Spleen (tissue), 11 donors: ENCODE measurements around the gene FAHD1. TPM values are rescaled to one million over a fixed set of nuclear protein-coding genes. Genes with fewer than 3 reads are reported as not detected.

Experiments used
- DNase-seq: peaks from one replicate; pipeline ENCODE4 v3.0.0-alpha.2; 2020
- H3K27ac ChIP-seq, 8 donors: fragments of 200-600 bp; sonication (generic) in 7 of 8; 1 replicate in 4 of 8; 2 replicates in 4 of 8; pipeline versions ENCODE4 v1.5.0 to v1.8.0; 2016 to 2021; ENCODE audit warnings: inconsistent platforms in 4 of 8, mild to moderate bottlenecking in 4 of 8, moderate library complexity in 1 of 8
- H3K27me3 ChIP-seq, 7 donors: fragments of 200-600 bp; sonication (generic) in 6 of 7; replicated peaks in 1 of 7; 1 replicate in 4 of 7; 2 replicates in 3 of 7; pipeline versions ENCODE4 v1.5.0 to v1.8.0; 2016 to 2021; ENCODE audit warnings: inconsistent platforms in 3 of 7, mild to moderate bottlenecking in 1 of 7
- H3K36me3 ChIP-seq, 6 donors: fragments of 200-600 bp; sonication (generic) in 5 of 6; 1 replicate in 4 of 6; 2 replicates in 2 of 6; pipeline versions ENCODE4 v1.5.0 to v1.8.0; 2016 to 2021; ENCODE audit warnings: inconsistent platforms in 2 of 6
- H3K4me1 ChIP-seq, 6 donors: fragments of 200-600 bp; sonication (generic) in 5 of 6; 1 replicate in 3 of 6; 2 replicates in 3 of 6; pipeline versions ENCODE4 v1.5.0 to v1.8.0; 2016 to 2021; ENCODE audit warnings: inconsistent platforms in 3 of 6
- H3K4me3 ChIP-seq, 8 donors: fragments of 200-600 bp; sonication (generic) in 7 of 8; 1 replicate in 4 of 8; 2 replicates in 4 of 8; pipeline versions ENCODE4 v1.5.0 to v1.8.0; 2016 to 2021; ENCODE audit warnings: inconsistent platforms in 4 of 8, mild to moderate bottlenecking in 4 of 8, moderate library complexity in 2 of 8
- H3K9me3 ChIP-seq, 8 donors: fragments of 200-600 bp; sonication (generic) in 7 of 8; 1 replicate in 4 of 8; 2 replicates in 4 of 8; pipeline versions ENCODE4 v1.5.0 to v1.8.0; 2016 to 2021; ENCODE audit warnings: inconsistent platforms in 4 of 8
- CTCF ChIP-seq, 11 experiments: fragments of 200-600 bp in 7 of 11; fragments of 450-650 bp in 4 of 11; sonication (generic) in 4 of 11; IDR thresholded peaks in 8 of 11; conservative IDR thresholded peaks in 3 of 11; 1 replicate in 7 of 11; 2 replicates in 4 of 11; pipeline versions ENCODE4 v1.4.0 to v1.8.0; 2016 to 2021; ENCODE audit warnings: antibody characterized with exemption in 11 of 11, inconsistent platforms in 4 of 11, mild to moderate bottlenecking in 1 of 11
- POLR2A ChIP-seq, 3 donors: fragments of 450-650 bp; IDR thresholded peaks; one replicate each; pipeline ENCODE4 v1.5.1; 2017; ENCODE audit warnings: antibody characterized with exemption in 3 of 3, mild to moderate bottlenecking in 1 of 3
- POLR2AphosphoS5 ChIP-seq, 3 donors: sonication (generic); formaldehyde crosslinking; IDR thresholded peaks; one replicate each; pipeline ENCODE4 v1.5.1; 2017; ENCODE audit warnings: antibody characterized with exemption in 3 of 3
- WGBS, 5 donors: extraction: QIAGEN DNeasy Blood & Tissue Kit in 3 of 5; methylation state at CpG; one replicate each; pipeline versions ENCODE4 v1.1.5 to v1.1.7; 2013 to 2018; 5-methylcytosine and 5-hydroxymethylcytosine counted together
- intact Hi-C: fragments of 100-400 bp; cut with DNase I; formaldehyde crosslinking; loops from one replicate; pipeline ENCODE4 v1.15.0; 2023; ENCODE audit warnings: low total_unique reads
- polyA plus RNA-seq, 3 donors: library from polyadenylated mRNA; stranded (reverse); fragments of 200-250 nt; gene quantifications; one replicate each; pipeline ENCODE4 v1.2.1, GENCODE V29; 2013
- total RNA-seq, 7 donors: library from RNA; depleted of rRNA in 3 of 7; stranded (reverse); fragments of >200 nt in 3 of 7; fragmentation: NEBNext Ultra II Directional in 4 of 7; extraction: Animal tissue kit (Norgen Biotek cat#: 25700) in 4 of 7; gene quantifications; one replicate each; pipeline versions ENCODE4 v1.1.0 to v1.2.1, GENCODE V29; 2016 to 2021
- donor health status: healthy with polysubstance abuse.
- donor health status: DM: no; HTN: no; CAD: no; lungs with moderate emphysema.
- donor health status: DM: no; HTN: no; CAD: no.
- donor health status: Bipolar disorder and iron deficiency.
- donor health status: healthy.
- donor health status: DM: no; HTN: no; CAD: no.
- donor health status: DM: yes; HTN: yes; CAD: no.

The FAHD1 gene
- total and polyA plus RNA-seq, 10 donors = 9.5 to 34.9 (median 16.6) TPM

DNA sequence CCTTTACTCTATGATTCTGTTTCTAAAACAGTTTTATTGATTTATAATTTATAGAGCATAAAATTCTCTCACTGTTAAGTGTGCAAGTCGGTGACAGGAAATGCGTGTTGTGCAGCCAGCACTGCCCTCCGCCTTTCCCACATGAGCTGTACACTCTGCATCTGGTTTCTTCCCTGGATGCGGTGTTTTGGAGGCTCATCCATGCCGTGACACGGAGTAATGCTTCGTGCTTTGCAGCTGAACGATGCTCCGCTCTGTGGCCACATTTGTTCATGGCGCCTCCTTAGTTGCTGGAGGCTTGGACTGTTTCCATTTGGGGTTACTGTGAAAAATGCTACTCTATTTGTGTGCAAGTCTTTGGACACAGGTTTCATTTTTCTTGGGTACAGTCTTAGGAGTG, 26.3 kb upstream of the FAHD1 start:
- Histone ChIP-seq H3K4me3 (no peak overlapping the region), H3K27ac (no peak overlapping the region), H3K4me1 (no peaks in the 10 kb centered on the region), H3K27me3 (no peaks in the 10 kb centered on the region), H3K36me3 (peaks cover 0 to 14% (median 2%) of the 10 kb centered on the region in 6 donors), H3K9me3 (peaks cover 0 to 34% (median 28%) of the 10 kb centered on the region in 8 donors)
- no peak for DNase-seq
- 84 to 89% (median 87%) methylated on average over 10 of the region's 10 CpGs for WGBS, 5 donors
- TF ChIP-seq POLR2AphosphoS5 (IDR thresholded peaks at IDR 0.05) (no peak), POLR2A (IDR thresholded peaks at IDR 0.05) (no peak), CTCF (IDR thresholded peaks at IDR 0.05 in 8 of 11, conservative IDR thresholded peaks at IDR 0.05 in 3 of 11) (no peak)
- intact Hi-C loops = no loop called here

DNA sequence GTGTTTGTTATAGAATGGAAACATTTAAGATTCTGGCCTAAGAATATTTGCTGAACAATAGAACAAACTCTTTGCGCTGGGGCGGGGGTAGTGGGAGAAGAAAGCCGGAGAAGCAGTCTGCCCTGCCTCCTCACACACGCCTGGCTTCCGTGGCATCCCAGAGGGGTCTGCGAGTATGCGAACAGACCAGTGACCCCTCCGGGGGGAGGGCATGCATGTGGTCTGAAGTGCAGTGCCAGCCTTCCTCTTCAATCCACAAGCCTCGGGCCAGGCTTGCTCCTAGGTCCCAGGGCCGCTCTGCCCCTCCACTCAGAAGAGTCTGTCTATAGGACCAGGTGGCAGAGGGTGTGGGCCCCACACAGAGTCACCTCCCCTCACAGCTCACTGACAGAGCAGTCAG, 19.4 kb upstream of the FAHD1 start:
- Histone ChIP-seq H3K27ac (no peak overlapping the region), H3K4me3 (no peak overlapping the region), H3K4me1 (peaks cover 0 to 3% (median 0%) of the 10 kb centered on the region in 6 donors), H3K9me3 (peaks cover 0 to 6% (median 0%) of the 10 kb centered on the region in 8 donors), H3K27me3 (no peaks in the 10 kb centered on the region), H3K36me3 (peaks cover 5 to 81% (median 43%) of the 10 kb centered on the region in 6 donors)
- intact Hi-C loops = no loop called here
- 83 to 92% (median 88%) methylated on average over 10 of the region's 10 CpGs for WGBS, 5 donors
- DNase-seq = no peak
- TF ChIP-seq CTCF (IDR thresholded peaks at IDR 0.05 in 8 of 11, conservative IDR thresholded peaks at IDR 0.05 in 3 of 11) (no peak), POLR2AphosphoS5 (IDR thresholded peaks at IDR 0.05) (no peak), POLR2A (IDR thresholded peaks at IDR 0.05) (no peak)

DNA sequence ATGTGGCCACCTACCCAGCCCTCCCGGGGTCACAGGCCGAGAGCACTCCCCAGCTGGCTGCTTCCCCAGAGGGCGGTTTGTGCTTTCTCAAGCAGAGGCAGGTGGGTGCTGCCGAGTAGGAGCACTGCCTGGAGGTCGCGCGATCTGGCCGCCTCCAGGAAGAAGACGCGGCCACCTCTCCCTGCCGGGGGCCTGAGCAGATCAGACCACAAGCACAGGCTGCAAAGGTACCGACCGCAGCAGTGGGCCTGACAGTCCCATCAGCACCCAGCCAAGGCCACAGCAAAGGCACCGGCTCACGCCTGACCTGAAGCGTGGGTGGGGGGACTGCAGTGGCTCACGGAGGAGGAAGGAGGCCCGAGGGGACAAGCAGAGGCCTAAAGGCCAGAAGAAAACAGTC, 18.3 kb upstream of the FAHD1 start:
- intact Hi-C loops = no loop called here
- no peak for DNase-seq
- no peaks in the 10 kb centered on the region for H3K27me3 ChIP-seq
- H3K36me3 ChIP-seq = peaks cover 5 to 92% (median 45%) of the 10 kb centered on the region in 6 donors
- TF ChIP-seq POLR2AphosphoS5 (IDR thresholded peaks at IDR 0.05) = no peak
- TF ChIP-seq CTCF (IDR thresholded peaks at IDR 0.05 in 8 of 11, conservative IDR thresholded peaks at IDR 0.05 in 3 of 11) = no peak
- TF ChIP-seq POLR2A (IDR thresholded peaks at IDR 0.05) = no peak
- H3K27ac ChIP-seq = no peak overlapping the region
- H3K4me1 ChIP-seq = peaks cover 0 to 8% (median 0%) of the 10 kb centered on the region in 6 donors
- 76 to 89% (median 80%) methylated on average over 15 to 18 of the region's 18 CpGs for WGBS, 5 donors
- peaks cover 0 to 6% (median 0%) of the 10 kb centered on the region in 8 donors for H3K9me3 ChIP-seq
- H3K4me3 ChIP-seq = no peak overlapping the region

- Histone ChIP-seq H3K36me3 (peaks cover 5 to 98% (median 49%) of the 10 kb centered on the region in 6 donors), H3K4me3 (no peak overlapping the region), H3K4me1 (peaks cover 0 to 8% (median 0%) of the 10 kb centered on the region in 6 donors), H3K27me3 (no peaks in the 10 kb centered on the region), H3K9me3 (peaks cover 0 to 6% (median 0%) of the 10 kb centered on the region in 8 donors), H3K27ac (no peak overlapping the region)
- TF ChIP-seq CTCF (IDR thresholded peaks at IDR 0.05 in 8 of 11, conservative IDR thresholded peaks at IDR 0.05 in 3 of 11) (no peak), POLR2AphosphoS5 (IDR thresholded peaks at IDR 0.05) (peak in 1 of 3 donors; percentile 53), POLR2A (IDR thresholded peaks at IDR 0.05) (no peak)
- intact Hi-C loops = no loop called here
- DNase-seq = no peak
- 80 to 85% (median 80%) methylated on average over 27 to 28 of the region's 28 CpGs for whole genome bisulfite sequencing, 5 donors
Measured at GRCh38 chr16:1809281-1809801, 17.7 kb upstream of the FAHD1 start.
